Measurements from ENCODE around the gene POLR2C.

Gene POLR2C

DNA sequence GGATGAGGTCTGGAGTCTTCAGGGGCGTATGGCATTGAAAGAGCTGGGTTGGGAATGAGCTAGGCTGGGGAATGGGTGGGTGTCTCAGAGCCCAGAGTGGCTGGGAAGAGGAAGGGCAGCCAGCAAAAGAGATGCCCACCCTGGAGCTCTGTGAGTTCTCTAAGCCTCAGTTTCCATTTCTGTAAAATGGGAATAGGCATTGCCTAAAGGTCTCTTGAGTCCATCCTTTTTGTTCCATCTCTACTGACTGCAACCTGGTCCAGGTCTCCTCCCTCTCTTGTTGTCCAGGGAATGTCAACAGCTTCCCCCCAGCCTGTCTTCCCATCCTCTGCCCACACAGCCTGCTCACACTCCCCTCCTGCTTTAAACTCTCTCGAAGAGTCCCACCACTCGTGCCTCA, 54.3 kb downstream of the POLR2C start:
- CTCF ChIA-PET = interaction anchor here (1.1 to 1.4 kb wide), 3 partner anchors 11 to 433 kb away, joined by 3 to 4 read pairs (median 3); no protein-coding TSS in a partner anchor
- no peak overlapping the region for H3K27ac ChIP-seq
- POLR2A ChIA-PET (ENCODE audit: low non-redundant PET) = no interaction called here
- no peak for TF ChIP-seq CTCF (conservative IDR thresholded peaks at IDR 0.05; ENCODE audit: low read depth)
- DNase-seq (ENCODE audit: low spot score) = no peak

- DNase-seq (ENCODE audit: low spot score) = no peak
- ChIA-PET POLR2A (ENCODE audit: low non-redundant PET) (no interaction called here), CTCF (interaction anchor here (0.5 to 2.5 kb wide), 5 partner anchors 56 to 449 kb away, joined by 3 to 12 read pairs (median 4); no protein-coding TSS in a partner anchor)
- no peak for TF ChIP-seq CTCF (conservative IDR thresholded peaks at IDR 0.05; ENCODE audit: low read depth)
- no peak overlapping the region for H3K27ac ChIP-seq
Observed at GRCh38 chr16:57517397-57518367, 55.2 kb downstream of the POLR2C start.

- POLR2A ChIA-PET (ENCODE audit: low non-redundant PET) = interaction anchor here (0.6 kb wide), 1 partner anchor 71 kb away, joined by 3 read pairs; the partner anchor contains the start of genes CIAPIN1 and COQ9
- TF ChIP-seq CTCF (conservative IDR thresholded peaks at IDR 0.05; ENCODE audit: low read depth) = no peak
- no peak for DNase-seq (ENCODE audit: low spot score)
- no peak overlapping the region for H3K27ac ChIP-seq
- CTCF ChIA-PET = interaction anchor here (0.9 to 2.5 kb wide), 7 partner anchors 12 to 101 kb away, joined by 3 to 12 read pairs (median 9); partner anchors contain the start of genes CIAPIN1, COQ9, DOK4 and POLR2C
Observed at GRCh38 chr16:57518520-57518919, 56.0 kb downstream of the POLR2C start.

GRCh38 chr16:57518922-57519321, 56.4 kb downstream of the POLR2C start:
- ChIA-PET POLR2A (ENCODE audit: low non-redundant PET) (interaction anchor here (0.6 kb wide), 1 partner anchor 71 kb away, joined by 3 read pairs; the partner anchor contains the start of genes CIAPIN1 and COQ9), CTCF (interaction anchor here (1.1 to 2.5 kb wide), 8 partner anchors 8 to 101 kb away, joined by 3 to 12 read pairs (median 8); partner anchors contain the start of genes CIAPIN1, COQ9, DOK4 and POLR2C)
- TF ChIP-seq CTCF (conservative IDR thresholded peaks at IDR 0.05; ENCODE audit: low read depth) = no peak
- H3K27ac ChIP-seq = no peak overlapping the region
- no peak for DNase-seq (ENCODE audit: low spot score)

DNA sequence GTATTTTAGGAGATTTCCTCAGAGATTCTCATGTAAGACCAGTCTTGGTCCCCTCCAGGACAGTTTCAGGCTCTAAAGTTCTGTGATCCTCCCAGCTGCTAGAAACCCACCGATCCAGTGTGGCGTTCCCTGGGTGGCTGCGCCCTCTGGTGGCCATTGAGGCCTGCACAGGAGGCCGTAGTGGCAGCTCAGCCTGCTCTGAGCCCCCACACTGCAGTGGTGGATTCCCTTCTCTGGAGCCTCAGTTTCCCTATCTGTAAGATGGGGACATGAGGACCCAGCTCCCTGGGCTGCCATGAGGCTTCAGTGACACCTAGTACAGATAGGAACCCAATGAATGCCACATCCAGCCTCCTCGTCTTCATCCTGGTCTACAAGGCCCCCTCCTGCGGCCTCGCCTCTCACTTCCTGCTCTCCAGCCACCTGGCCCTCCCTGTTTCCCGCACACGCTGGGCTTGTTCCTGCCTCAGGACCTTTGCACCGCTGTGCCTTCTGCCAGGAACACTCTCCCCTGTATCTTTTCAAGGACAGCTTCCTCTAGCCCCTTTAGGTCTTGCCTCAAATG, 57.4 kb downstream of the POLR2C start:
- CTCF ChIA-PET = interaction anchor here (0.5 to 2.5 kb wide), 22 partner anchors 8 to 425 kb away, joined by 3 to 12 read pairs (median 4); partner anchors contain the start of genes CIAPIN1, COQ9, DOK4 and POLR2C
- POLR2A ChIA-PET (ENCODE audit: low non-redundant PET) = interaction anchor here (0.7 kb wide), 1 partner anchor 58 kb away, joined by 3 read pairs; the partner anchor contains the start of gene POLR2C
- H3K27ac ChIP-seq = no peak overlapping the region
- TF ChIP-seq CTCF (conservative IDR thresholded peaks at IDR 0.05; ENCODE audit: low read depth) = peak; percentile 96
- DNase-seq (ENCODE audit: low spot score) = peak; percentile 78

Measured in RWPE1 (cell line).